Left kidney (tissue), 8 donors: ENCODE results near the gene C2orf69. TPM values are rescaled to one million over a fixed set of nuclear protein-coding genes. Genes with fewer than 3 reads are reported as not detected.

Experiments
- DNase-seq: peaks from one replicate; pipeline ENCODE4 v3.0.0-alpha.2; 2013
- long read RNA-seq, 8 donors: transcript quantifications; one replicate each; lab custom pipeline, GENCODE V29; 2026
- polyA plus RNA-seq: library from polyadenylated mRNA; unstranded; fragments of 120-200 nt; gene quantifications from one replicate; pipeline ENCODE4 v1.2.1, GENCODE V29; 2013; ENCODE audit not compliant: insufficient read length

Gene C2orf69, protein sequence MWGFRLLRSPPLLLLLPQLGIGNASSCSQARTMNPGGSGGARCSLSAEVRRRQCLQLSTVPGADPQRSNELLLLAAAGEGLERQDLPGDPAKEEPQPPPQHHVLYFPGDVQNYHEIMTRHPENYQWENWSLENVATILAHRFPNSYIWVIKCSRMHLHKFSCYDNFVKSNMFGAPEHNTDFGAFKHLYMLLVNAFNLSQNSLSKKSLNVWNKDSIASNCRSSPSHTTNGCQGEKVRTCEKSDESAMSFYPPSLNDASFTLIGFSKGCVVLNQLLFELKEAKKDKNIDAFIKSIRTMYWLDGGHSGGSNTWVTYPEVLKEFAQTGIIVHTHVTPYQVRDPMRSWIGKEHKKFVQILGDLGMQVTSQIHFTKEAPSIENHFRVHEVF
- polyA plus RNA-seq, result 14.7 TPM
- long read RNA-seq, donor 1, transcript C2orf69-201 (2 exons, 3,728 nt), result major isoform, 10 of 10 reads
- long read RNA-seq, donor 1, partial matches to known transcripts, result 0 of 10 reads
- long read RNA-seq, donor 1, other reads (novel, unspliced or antisense), result 0 of 10 reads
- long read RNA-seq, donor 2, transcript C2orf69-201 (2 exons, 3,728 nt), result major isoform, 5 of 10 reads
- long read RNA-seq, donor 2, partial matches to known transcripts, result 0 of 10 reads
- long read RNA-seq, donor 2, other reads (novel, unspliced or antisense), result 5 of 10 reads
- long read RNA-seq, donor 3, partial matches to known transcripts, result 0 of 4 reads
- long read RNA-seq, donor 3, other reads (novel, unspliced or antisense), result 0 of 4 reads
- long read RNA-seq, donor 4, result 0 reads
- long read RNA-seq, donor 5, transcript C2orf69-201 (2 exons, 3,728 nt), result major isoform, 5 of 10 reads
- long read RNA-seq, donor 5, partial matches to known transcripts, result 5 of 10 reads
- long read RNA-seq, donor 5, other reads (novel, unspliced or antisense), result 0 of 10 reads
- long read RNA-seq, donor 6, transcript C2orf69-201 (2 exons, 3,728 nt), result major isoform, 6 of 6 reads
- long read RNA-seq, donor 6, partial matches to known transcripts, result 0 of 6 reads
- long read RNA-seq, donor 6, other reads (novel, unspliced or antisense), result 0 of 6 reads
- long read RNA-seq, donor 7, transcript C2orf69-201 (2 exons, 3,728 nt), result major isoform, 7 of 7 reads
- long read RNA-seq, donor 7, partial matches to known transcripts, result 0 of 7 reads
- long read RNA-seq, donor 7, other reads (novel, unspliced or antisense), result 0 of 7 reads
- long read RNA-seq, donor 8, transcript C2orf69-201 (2 exons, 3,728 nt), result major isoform, 5 of 5 reads
- long read RNA-seq, donor 8, partial matches to known transcripts, result 0 of 5 reads
- long read RNA-seq, donor 8, other reads (novel, unspliced or antisense), result 0 of 5 reads

DNA sequence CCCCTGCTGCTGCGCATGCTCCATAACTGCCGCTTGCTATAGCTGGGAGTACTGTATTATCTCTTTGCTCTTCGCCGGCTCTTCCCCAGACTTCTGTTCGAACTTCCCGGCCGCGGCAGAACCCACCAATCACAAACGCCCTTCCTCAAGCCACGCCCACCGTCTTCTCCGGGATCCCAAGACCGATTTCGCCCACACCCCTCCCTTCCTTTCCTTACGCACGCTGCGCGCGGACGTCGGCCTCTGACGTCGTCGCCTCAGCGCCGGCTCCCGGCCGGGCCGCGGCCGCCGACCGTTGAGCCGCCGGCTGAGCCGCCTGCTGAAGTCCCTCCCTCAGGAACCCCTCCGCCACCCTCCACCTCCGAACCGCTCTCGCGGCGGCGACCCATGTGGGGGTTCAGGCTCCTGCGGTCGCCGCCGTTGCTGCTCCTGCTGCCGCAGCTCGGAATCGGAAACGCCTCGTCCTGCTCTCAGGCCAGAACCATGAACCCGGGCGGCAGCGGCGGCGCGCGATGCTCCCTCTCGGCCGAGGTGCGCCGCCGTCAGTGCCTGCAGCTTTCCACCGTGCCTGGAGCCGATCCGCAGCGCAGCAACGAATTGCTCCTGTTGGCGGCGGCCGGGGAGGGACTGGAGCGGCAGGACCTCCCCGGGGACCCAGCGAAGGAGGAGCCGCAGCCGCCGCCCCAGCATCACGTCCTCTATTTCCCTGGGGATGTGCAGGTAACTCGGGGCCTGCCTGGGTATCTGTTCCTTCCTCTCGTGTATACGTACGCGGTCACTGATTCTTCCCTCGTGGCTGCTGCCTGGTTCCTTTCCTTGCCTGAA, at the start of gene C2orf69:
Gene C2orf69 (plus strand): TSS at position 242 of the 825 bp plus-strand sequence. CDS start 146 bp downstream, at position 388.
- peak; percentile 95 for DNase-seq

DNA sequence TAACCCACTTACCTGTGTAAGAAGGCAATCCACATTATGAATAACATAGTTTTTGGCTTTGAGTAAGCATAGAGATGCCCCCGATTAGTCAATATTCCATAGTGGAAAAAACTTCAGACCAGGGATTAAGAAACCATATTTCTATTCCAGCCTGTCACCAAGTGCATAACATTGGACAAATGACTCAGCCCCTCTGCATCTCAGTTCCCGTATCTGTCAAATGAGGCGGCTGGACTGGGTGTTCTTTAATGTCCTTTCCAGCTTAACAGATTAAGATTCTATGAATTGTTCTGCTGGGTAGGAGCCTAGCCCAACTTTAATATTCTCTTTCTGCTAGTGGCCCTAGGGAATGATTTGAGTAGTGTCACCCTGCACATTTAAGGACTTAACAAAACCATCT, 48.3 kb upstream of the C2orf69 start:
- no peak for DNase-seq

DNA sequence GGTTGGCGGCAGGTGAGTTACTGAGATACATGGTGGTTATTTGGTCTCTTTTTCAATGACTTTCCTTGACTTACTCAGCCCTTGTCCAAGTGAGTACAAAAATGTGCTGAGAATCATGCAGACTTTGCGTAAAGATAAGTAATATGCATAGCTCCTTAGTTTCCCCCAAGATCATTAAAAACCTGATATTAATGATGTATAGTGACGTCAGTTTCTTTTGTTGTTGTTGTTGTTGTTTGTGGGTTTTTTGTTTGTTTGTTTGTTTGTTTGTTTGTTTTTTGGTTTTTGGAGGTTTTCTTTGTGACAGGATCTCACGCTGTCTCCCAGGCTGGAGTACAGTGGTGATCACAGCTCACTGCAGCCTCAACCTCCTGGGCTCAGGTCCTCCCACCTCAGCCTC, 45.2 kb upstream of the C2orf69 start:
- no peak for DNase-seq

DNA sequence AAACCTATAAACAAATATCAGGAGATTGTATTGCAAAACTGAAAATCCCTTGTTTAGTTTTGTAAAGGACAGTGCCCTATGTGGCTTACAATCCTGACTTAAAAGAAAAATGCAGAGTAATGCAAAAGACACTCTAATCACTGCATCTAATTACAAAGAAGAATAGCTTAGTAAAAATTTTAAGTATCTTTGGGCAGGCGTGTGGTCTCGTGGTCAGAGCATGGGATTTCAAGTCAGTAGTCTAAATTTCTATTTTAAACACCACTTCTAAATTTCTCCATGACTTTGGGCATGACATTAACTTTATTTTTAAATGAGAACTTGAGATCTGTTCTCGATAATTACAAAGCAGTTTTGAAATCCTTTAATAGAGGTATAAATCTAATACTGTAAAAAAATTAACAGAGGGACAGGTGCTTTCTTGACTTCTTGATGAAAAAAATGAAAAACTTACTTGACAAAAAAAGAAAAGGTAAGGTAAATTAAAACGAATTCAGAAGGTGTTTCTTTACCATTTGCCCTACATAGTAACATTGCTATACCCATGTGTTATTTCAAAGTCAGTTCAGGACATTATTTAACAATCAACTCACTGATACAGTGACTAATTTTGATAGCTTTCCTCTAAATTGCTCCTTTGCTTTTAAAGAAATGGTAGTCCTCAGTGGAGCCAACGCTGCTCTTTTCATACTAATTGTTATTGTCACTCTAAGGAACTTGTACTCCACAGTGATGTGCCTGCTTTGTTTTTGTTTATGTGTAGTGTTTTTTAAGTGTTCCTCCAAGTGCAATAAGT, 42.5 kb upstream of the C2orf69 start:
- DNase-seq, result no peak

DNA sequence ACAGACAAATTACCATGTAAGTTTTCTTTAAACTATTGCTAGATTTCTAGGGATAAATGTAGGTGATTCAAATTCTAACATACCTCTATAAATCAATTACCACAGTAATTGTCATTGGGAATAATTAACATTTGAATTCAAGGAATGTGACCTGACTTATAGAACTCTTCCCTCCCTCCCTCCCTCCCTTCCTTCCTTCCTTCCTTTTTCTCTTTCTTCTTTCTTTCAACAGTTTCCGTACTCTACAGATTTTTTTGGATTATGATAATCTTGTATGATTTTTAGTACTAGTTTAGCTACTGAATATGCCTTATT, 41.9 kb upstream of the C2orf69 start:
- no peak for DNase-seq

DNA sequence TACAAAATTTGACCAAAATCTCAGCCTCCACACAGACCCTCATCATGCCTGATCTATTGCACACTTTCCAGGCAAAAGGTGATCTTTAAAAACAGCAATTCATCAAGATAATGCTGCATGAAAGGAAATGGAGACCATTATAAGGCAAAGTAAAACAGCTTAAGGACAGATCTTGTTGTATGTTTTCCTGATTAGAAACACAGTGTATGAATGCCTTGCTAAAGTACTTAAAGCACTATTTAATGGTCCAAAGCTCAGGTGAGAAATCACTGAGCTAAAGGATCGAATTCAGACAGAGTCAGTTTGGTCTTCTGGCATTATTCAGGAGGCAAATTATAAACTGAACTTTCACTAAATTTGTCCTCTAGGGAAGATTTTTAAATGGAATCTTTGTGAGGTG, 41.4 kb upstream of the C2orf69 start:
- no peak for DNase-seq

DNA sequence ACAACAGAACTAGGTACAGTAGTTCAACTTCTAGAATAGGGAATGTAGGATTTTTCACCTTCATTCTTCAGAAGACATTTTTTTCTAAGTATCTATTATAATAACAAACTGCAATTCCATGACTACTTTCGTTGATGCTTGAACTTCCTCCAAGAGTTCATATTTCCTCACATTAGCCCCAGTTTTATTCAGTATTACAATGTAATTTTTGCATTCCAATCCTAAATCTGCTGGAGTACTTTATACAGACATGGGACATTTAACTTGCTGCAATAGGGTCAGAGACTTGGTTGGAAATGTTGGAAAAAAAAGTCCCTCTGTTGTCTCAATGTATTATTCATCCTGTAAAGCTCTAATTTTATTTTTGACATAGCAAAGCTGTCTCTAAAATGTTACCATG, 40.5 kb upstream of the C2orf69 start:
- no peak for DNase-seq

DNA sequence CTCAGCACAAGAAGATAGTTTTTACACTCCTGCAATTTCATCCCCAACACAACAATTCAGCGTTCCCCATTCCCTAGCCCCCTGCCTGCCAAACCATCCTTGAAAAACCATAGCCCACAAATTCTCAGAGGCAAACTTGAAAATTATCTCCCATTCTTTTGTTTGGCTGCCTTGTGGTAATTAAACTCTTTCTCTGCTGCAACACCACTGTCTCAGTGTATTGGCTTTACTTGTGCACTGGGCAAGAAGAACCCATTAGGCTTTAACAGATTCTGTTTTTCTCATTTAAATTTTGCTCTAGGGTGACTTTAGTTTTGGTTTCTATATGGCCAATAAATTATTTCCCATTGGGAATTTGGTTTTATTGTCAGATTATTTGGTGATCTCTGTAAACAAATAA, 36.9 kb upstream of the C2orf69 start:
- no peak for DNase-seq

DNA sequence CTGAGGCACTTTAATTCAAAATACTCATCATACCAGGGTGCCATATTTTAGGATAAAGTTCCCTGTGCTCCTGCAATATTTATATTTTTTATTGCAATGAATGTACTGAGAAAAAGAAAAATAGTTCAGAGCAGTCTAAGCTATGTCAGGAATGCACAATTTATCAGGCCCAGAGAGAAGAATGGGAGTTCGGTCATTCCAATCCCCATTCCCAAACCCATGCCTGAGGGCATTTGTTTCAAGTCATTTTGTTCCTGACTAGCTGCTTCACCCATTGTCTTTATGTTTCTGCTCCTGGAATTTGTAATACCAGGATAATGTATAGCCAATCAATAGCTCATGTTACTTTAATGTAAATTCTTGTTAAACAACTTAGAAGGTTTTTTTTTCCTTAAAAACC, 35.7 kb upstream of the C2orf69 start:
- no peak for DNase-seq

DNA sequence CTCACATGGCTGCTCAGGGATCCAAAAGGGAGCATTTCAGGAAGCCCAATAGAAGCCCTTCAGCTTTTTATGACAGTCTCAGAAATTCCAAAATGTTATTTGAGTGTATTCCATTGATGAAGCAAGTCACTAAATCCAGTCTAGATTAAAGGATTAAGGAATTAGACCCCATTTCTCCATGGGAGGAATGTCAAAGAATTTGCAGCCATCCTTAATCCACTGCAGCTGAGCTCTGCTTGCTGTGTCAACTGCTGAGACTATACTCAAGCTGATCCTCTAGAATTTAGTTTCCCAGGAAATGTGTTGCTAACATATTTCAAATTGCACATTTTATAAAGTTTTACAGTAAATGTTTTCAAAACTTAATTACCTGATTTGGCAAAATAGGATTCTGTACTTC, 28.4 kb upstream of the C2orf69 start:
- DNase-seq, result no peak

DNA sequence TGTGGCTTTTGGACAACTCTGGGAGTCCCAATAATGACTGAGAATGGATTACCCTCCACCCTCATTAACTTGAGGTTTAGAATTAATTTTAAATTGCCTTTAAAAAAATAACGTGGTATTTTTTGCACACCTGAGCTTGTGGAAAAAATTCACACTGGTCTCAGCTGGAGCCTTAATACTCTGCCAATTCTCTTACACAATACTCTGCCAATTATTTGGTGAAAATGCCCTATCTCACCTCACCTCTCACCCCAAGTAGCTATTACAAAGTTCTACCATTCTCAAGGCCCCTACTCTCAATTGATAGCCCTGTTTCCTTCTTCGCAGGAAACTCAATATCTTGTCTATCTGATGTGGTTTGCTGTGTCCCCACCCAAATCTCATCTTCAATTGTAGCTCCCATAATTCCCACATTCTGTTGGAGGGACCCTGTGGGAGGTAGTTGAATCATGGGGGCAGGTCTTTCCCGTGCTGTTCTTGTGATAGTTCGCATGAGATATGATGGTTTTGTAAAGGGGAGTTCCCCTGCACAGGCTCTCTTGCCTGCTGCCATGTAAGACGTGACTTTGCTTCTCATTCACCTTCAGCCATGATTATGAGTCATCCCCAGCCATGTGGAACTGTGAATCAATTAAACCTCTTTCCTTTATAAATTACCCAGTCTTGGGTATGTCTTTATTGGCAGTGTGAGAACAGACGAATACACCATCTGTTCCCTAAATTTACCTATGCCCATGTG, 27.4 kb upstream of the C2orf69 start:
- DNase-seq, result no peak

DNA sequence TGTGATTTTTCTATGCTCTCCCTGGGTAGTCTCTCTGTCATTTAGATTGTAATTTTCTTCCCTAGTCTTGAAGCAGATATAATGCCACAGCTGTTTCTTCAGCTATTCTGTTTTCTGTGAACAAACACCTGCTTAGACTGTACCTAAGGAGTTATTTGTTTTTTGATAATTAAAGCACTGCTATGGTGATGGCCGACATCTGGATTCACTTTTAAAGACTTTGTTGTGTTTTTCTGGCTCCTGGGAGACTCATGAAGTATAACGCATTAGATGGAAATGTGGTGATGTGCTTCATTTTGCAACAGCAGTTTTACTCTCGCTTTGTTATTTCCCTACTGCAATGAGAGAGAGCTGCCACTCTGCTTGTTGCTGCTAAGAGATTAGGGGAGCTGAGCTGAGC, 15.7 kb upstream of the C2orf69 start:
- no peak for DNase-seq

DNA sequence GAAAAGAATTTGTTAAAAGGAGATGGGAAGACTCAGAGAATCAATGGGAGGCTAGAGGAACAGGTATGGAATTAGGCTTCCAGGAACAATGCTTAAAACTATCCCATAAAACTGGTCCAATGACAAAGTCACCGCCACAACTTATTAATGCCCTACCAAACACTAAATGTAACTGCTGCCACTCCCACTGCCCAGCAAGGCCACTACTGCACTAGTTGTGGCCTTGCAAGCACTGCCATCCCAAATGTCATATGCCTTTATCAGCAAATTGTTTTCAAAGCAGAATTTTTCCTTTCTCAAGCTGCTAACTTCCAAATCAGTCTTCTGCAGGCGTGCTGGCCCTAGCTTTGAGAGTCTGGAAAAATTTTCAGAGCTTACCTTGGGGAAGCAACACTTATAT, 14.5 kb upstream of the C2orf69 start:
- DNase-seq, result no peak

DNA sequence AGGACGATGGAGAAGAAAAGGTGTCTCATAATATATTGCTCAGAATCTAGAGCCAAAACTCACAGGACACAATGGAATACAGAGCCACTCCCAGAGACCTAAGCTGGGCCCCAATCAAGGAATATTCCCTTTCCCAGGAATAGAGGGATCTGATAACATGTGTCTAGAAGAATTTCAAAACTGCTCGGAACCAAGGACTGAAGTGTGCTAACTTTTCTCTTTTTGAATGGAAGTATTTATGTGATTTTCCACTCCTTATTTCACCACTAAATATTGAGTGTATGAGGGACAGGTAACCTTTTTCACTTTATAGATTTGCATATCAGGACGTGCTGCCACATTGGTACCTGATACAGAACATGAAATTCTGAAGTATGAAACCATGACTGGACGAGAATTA, 9.2 kb upstream of the C2orf69 start:
- no peak for DNase-seq

DNA sequence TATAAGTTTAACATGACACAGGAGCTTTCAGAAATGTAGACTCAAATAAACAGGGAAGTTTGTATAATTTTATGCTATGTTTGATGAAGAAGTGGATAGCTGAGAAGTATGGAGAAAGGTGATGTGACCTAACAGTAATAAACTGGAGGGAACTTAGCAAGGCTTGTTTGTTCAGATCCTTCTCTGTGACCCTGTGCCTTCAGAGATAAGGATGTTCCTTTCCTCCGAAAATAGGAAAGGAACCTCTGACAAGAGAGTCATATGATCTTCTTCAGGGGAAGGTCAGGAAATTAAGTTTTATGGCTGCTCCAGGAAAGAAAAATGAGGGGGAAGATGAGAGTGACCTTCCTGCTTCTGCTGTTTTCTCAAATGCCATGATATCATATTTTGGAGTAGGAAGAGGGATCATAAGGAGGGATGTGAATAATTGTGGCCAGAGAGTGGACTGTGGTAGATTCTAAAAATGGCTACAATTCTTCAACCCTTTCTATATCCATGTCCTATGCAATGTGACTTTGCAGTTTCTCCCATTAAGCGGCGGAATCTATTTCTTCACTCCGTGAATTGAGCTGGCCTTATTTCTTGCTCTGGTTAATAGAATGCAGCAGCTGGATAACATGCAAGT, 8.5 kb upstream of the C2orf69 start:
- DNase-seq, result no peak

DNA sequence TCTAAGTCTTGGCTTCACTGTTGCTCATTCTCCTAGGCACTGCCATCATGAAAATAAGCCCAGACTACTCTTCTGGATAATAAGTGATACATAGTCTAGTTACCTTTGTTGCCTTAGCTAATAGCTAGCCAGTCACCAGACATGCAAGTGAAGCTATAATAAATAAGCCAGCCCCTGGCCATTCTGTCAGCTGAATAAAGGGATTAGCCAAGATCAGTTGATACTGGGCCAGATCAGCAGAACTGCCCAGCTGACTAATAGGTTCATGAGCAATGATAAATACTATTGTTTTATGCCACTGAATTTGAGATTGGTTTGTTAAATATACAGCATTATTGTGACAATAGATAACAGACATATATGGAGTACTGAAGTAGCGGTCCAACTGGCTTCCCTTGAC, 8.0 kb upstream of the C2orf69 start:
- DNase-seq, result no peak

DNA sequence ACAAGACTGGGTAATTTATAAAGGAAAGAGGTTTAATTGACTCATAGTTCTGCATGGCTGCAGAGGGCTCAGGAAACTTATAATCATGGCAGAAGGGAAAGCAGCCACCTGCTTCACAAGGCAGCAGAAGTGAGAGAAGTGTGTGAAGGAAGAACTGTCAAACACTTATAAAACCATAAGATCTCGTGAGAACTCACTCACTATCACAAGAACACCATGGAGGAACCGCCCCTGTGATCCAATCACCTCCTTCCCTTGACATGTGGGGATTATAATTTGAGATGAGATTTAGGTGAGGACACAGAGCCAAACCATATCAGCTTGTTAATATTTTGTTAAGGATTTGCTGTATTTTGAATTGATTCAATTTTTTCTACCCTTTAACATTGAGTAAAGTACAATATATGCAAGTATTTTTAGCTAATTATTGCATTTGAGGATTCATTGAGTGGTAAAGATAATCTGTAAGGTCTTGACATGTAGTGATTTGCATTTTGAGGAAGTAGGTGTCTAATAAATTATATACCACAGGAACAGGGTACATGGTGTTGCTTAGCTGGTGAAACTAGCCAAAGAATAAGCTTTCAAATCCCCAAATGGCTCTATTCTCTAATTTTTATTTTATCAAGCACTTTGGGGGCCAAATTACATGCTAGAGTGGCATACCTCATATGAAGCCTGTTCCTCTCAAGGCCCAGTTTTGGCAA, 3.9 kb upstream of the C2orf69 start:
- no peak for DNase-seq

DNA sequence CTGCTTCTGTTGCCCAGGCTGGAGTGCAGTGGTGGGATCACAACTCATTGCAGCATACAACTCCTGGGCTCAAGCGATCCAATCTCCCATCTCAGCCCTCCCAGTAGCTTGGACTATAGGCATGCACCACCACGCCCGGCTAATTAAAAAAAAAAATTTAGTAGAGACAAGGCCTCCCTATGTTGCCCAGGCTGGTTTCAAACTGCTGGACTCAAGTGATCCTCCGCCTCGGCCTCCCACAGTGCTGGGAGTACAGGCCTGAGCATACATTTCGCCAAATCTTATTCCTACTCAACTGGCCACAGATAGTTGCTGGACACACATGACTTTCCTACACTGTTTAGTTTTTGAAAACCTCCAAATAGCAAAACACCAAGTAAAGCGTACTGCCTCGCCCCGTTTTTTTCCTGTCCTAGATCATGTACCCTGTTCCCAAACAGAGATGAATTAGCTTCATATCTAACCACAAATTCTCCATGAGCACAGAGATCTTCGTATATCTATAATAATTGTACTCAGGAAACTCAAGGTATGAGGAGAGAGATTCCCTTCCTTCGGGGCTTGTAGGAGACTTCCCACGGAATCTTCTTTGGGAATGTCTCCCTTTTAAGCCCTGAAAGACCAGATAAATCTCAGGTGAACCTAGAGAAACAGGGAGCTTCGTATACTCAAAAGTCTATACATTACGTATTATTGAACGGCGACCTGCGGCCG, 598 bp upstream of the C2orf69 start:
- DNase-seq, result no peak
